Fibroblast of lung (primary cell): ENCODE data around the gene LRRN4. TPM values are rescaled to one million over a fixed set of nuclear protein-coding genes. Genes with fewer than 3 reads are reported as not detected.

Experiments
- DNase-seq, 2 donors: peaks; one replicate each; pipeline versions ENCODE4 v3.0.0 to v3.0.0-alpha.2; 2010; ENCODE audit warnings: low read depth in 2 of 2
- H2AFZ ChIP-seq: 2 replicates; pipeline ENCODE4 v1.5.1; 2012; ENCODE audit warnings: low read length, control low read depth, inconsistent platforms
- H3K27ac ChIP-seq: 2 replicates; pipeline ENCODE4 v1.5.1; 2011; ENCODE audit warnings: low read length, control low read depth; ENCODE audit not compliant: insufficient read depth
- H3K27me3 ChIP-seq: 2 replicates; pipeline ENCODE4 v1.5.1; 2011; ENCODE audit warnings: mild to moderate bottlenecking, low read length; ENCODE audit not compliant: control insufficient read depth, insufficient read depth
- H3K36me3 ChIP-seq: 2 replicates; pipeline ENCODE4 v1.5.1; 2011; ENCODE audit warnings: low read length; ENCODE audit not compliant: control insufficient read depth, insufficient read depth
- H3K4me1 ChIP-seq: 2 replicates; pipeline ENCODE4 v1.5.1; 2011; ENCODE audit warnings: low read length; ENCODE audit not compliant: control insufficient read depth, insufficient read depth; ENCODE audit errors: extremely low read depth
- H3K4me2 ChIP-seq: 2 replicates; pipeline ENCODE4 v1.5.1; 2011; ENCODE audit warnings: low read length, control low read depth; ENCODE audit not compliant: insufficient read depth; ENCODE audit errors: extremely low read depth
- H3K4me3 ChIP-seq, 4 experiments: fragments of 200-600 bp in 1 of 4; sonication (generic) in 1 of 4; replicated peaks in 1 of 4; 2 replicates each; pipeline ENCODE4 v1.5.1; 2011 to 2016; ENCODE audit warnings: low read length in 4 of 4, low read depth in 3 of 4, mild to moderate bottlenecking in 3 of 4, control low read depth in 2 of 4, inconsistent platforms in 1 of 4, mixed read lengths in 1 of 4; ENCODE audit not compliant: insufficient read depth in 1 of 4; ENCODE audit errors: control extremely low read depth in 1 of 4
- H3K79me2 ChIP-seq: 2 replicates; pipeline ENCODE4 v1.5.1; 2012; ENCODE audit warnings: mild to moderate bottlenecking, low read length, inconsistent platforms; ENCODE audit not compliant: control insufficient read depth, insufficient read depth
- H3K9ac ChIP-seq: 2 replicates; pipeline ENCODE4 v1.5.1; 2011; ENCODE audit warnings: mild to moderate bottlenecking, low read length, control low read depth; ENCODE audit not compliant: insufficient read depth
- H3K9me3 ChIP-seq: 2 replicates; pipeline ENCODE4 v1.5.1; 2012; ENCODE audit warnings: low read depth, low read length; ENCODE audit not compliant: control insufficient read depth, insufficient read depth
- H4K20me1 ChIP-seq: 2 replicates; pipeline ENCODE4 v1.5.1; 2011; ENCODE audit warnings: low read length; ENCODE audit not compliant: control insufficient read depth, insufficient read depth; ENCODE audit errors: extremely low read depth
- CTCF ChIP-seq, 2 donors: IDR thresholded peaks in 1 of 2; conservative IDR thresholded peaks in 1 of 2; 1 replicate in 1 of 2; 2 replicates in 1 of 2; pipeline ENCODE4 v1.5.1; 2011 to 2012; ENCODE audit warnings: low read length in 2 of 2, control low read depth in 1 of 2, inconsistent platforms in 1 of 2, low read depth in 1 of 2, mild to moderate bottlenecking in 1 of 2
- EZH2 ChIP-seq: IDR thresholded peaks from 2 replicates; pipeline ENCODE4 v1.5.1; 2012; ENCODE audit warnings: low read length, control low read depth, mild to moderate bottlenecking; ENCODE audit errors: missing control alignments
- polyA plus RNA-seq, 2 donors: library from polyadenylated mRNA; depleted of rRNA in 1 of 2; stranded (reverse) in 1 of 2; unstranded in 1 of 2; fragments of >200 nt; gene quantifications; 2 replicates each; pipeline ENCODE4 v1.2.1, GENCODE V29; 2011 to 2012; ENCODE audit warnings: missing spikeins in 1 of 2
- total RNA-seq: library from RNA; depleted of rRNA; stranded (reverse); fragments of >200 nt; gene quantifications from 2 replicates; pipeline ENCODE4 v1.2.1, GENCODE V29; 2014

The LRRN4 gene
- total and polyA plus RNA-seq, 2 donors (not counting 1 experiment from before 2014, with no cell fraction given), result under 0.01 TPM; not detected in 1

DNA sequence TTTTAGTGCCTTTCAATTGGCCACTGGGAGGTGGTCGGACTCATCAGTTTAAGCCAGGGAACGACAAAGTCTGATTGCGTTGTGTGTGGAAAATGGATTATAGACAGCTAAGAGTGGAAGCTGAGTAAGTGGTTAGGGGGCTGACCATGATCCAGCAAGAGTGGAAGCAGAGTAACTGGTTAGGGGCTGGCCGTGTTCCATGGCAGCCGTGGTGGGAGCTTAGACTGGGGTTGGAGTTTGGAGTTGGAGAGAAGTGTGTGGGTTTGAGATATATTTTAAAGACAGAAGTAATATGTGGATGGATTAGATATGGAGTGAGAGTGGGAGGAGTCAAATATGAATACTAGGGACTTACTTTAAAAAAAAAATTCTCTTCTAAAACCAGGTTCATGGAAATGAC, 41.7 kb downstream of the LRRN4 start:
- Histone ChIP-seq H3K4me3 (no peak overlapping the region), H3K9ac (no peak overlapping the region), H3K27me3 (no peaks in the 10 kb centered on the region), H3K27ac (no peak overlapping the region), H2AFZ (no peak overlapping the region), H3K4me2 (no peak overlapping the region), H3K4me1 (no peaks in the 10 kb centered on the region), H3K36me3 (peaks cover 9% of the 10 kb centered on the region), H3K79me2 (peaks cover 37% of the 10 kb centered on the region), H3K9me3 (no peaks in the 10 kb centered on the region), H4K20me1 (no peaks in the 10 kb centered on the region)
- TF ChIP-seq CTCF (conservative IDR thresholded peaks at IDR 0.05 in 1 of 2, IDR thresholded peaks at IDR 0.05 in 1 of 2; ENCODE audit: low read depth in 1 of 2, low read length in 2 of 2), result no peak
- no peak for TF ChIP-seq EZH2
- no peak for DNase-seq

- Histone ChIP-seq H3K9ac (no peak overlapping the region), H3K4me3 (peak overlapping the region; percentile 19 to 94 (median 69)), H3K79me2 (peaks cover 42% of the 10 kb centered on the region), H2AFZ (no peak overlapping the region), H3K36me3 (peaks cover 5% of the 10 kb centered on the region), H3K4me1 (peaks cover 2% of the 10 kb centered on the region), H3K9me3 (no peaks in the 10 kb centered on the region), H4K20me1 (no peaks in the 10 kb centered on the region), H3K27ac (peak overlapping the region; percentile 13), H3K4me2 (peak overlapping the region; percentile 78), H3K27me3 (no peaks in the 10 kb centered on the region)
- peak; percentile 90 to 97 for DNase-seq
- TF ChIP-seq CTCF (conservative IDR thresholded peaks at IDR 0.05 in 1 of 2, IDR thresholded peaks at IDR 0.05 in 1 of 2; ENCODE audit: low read depth in 1 of 2, low read length in 2 of 2) (no peak), EZH2 (no peak)
Measured at GRCh38 chr20:6008254-6008653, 45.6 kb downstream of the LRRN4 start.

GRCh38 chr20:6007529-6008103, 46.2 kb downstream of the LRRN4 start:
- H3K9me3 ChIP-seq, result no peaks in the 10 kb centered on the region
- H3K4me1 ChIP-seq, result peaks cover 2% of the 10 kb centered on the region
- H3K27ac ChIP-seq, result no peak overlapping the region
- H4K20me1 ChIP-seq, result no peaks in the 10 kb centered on the region
- peak overlapping the region; percentile 56 to 94 (median 78) for H3K4me3 ChIP-seq
- H3K9ac ChIP-seq, result no peak overlapping the region
- TF ChIP-seq EZH2 (no peak), CTCF (conservative IDR thresholded peaks at IDR 0.05 in 1 of 2, IDR thresholded peaks at IDR 0.05 in 1 of 2; ENCODE audit: low read depth in 1 of 2, low read length in 2 of 2) (no peak)
- peaks cover 5% of the 10 kb centered on the region for H3K36me3 ChIP-seq
- no peak overlapping the region for H2AFZ ChIP-seq
- DNase-seq, result no peak
- H3K4me2 ChIP-seq, result peak overlapping the region; percentile 78
- H3K79me2 ChIP-seq, result peaks cover 41% of the 10 kb centered on the region
- no peaks in the 10 kb centered on the region for H3K27me3 ChIP-seq
